Fibroblast of mammary gland (primary cell): ENCODE measurements around the gene KDM3A.

Source experiments
- DNase-seq: peaks from one replicate; pipeline ENCODE4 v3.0.0-alpha.2; 2010; ENCODE audit warnings: low read depth
- H3K4me3 ChIP-seq: 2 replicates; pipeline ENCODE4 v1.5.1; 2011; ENCODE audit warnings: low read depth, mild to moderate bottlenecking, low read length, moderate library complexity; ENCODE audit not compliant: control insufficient read depth
- TF ChIP-seq, protein P1 (sequence below): conservative IDR thresholded peaks from 2 replicates; pipeline ENCODE4 v1.5.1; 2011; ENCODE audit warnings: low read depth, low read length, inconsistent platforms; ENCODE audit not compliant: control insufficient read depth, insufficient read depth

KDM3A gene

DNA sequence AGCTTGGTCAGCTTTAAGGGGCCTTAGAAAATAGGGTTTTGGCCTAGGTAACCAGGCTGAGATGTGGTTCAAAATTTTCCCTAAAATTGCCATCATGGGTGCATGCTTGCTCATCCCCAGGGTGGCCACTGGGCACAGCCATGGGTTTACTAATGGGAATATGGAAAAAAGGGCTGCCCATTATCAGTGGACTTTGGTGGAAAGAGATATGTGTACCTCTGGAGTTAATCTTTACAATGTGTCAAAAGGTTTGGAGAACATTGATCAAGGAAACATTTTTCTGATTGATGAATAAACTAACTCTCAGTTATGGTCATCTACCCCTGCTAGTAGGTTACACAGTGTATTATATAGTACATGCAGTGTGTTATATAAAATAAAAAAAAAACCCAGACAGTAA is 13.1 kb downstream of the KDM3A start:
- DNase-seq: no peak
- TF ChIP-seq, protein P1, sequence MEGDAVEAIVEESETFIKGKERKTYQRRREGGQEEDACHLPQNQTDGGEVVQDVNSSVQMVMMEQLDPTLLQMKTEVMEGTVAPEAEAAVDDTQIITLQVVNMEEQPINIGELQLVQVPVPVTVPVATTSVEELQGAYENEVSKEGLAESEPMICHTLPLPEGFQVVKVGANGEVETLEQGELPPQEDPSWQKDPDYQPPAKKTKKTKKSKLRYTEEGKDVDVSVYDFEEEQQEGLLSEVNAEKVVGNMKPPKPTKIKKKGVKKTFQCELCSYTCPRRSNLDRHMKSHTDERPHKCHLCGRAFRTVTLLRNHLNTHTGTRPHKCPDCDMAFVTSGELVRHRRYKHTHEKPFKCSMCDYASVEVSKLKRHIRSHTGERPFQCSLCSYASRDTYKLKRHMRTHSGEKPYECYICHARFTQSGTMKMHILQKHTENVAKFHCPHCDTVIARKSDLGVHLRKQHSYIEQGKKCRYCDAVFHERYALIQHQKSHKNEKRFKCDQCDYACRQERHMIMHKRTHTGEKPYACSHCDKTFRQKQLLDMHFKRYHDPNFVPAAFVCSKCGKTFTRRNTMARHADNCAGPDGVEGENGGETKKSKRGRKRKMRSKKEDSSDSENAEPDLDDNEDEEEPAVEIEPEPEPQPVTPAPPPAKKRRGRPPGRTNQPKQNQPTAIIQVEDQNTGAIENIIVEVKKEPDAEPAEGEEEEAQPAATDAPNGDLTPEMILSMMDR: no peak
- no peak overlapping the region for H3K4me3 ChIP-seq

DNA sequence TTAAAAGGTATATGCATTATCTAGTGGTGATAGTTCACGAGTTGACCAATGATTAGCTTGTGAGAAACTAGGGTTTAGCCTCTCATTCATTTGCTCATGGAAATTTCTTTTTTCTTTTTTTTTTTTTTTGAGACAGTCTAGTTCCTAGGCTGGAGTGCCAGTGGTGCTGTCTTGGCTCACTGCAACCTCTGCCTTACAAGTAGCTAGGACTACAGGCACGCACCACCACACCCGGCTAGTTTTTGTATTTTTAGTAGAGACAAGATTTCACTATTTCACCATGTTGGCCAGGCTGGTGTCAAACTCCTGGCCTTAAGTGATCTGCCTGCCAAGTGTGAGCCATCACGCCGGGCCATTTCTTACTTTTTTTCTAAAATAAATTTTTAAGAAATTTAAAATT is 14.0 kb downstream of the KDM3A start:
- TF ChIP-seq, protein P1: no peak
- H3K4me3 ChIP-seq: no peak overlapping the region
- DNase-seq: no peak

DNA sequence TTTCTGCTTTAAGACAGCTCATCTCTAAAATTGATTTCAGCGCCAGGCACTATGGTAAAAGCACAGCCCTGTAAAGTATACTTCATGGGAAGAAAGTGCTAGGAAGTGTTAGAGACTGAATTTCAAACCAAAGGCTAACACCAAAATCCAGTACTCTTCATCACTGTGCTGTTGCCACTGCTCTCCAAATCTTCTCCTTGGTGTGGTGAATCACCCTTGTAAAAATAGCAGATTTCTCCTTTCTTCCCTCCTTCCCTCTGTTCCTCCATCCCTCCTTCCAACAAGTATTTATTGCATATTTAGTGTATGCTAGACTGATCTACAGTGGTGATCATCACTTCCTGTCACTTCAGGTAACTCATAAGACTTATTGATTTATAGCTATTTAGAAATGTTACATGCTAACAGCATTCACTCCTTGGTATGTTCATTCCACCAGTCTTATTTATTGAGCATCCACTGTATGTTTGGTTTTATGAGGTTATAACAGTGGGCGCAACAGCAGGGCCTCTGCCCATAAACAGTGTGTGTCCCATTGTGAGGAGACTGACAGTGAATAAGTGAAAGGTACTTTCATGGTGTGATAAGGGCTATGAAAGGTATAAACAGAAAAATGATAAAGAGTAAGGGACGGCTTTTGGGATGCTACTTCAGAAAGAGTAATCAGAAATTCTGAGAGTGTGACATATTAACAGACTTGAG is 20.0 kb downstream of the KDM3A start:
- TF ChIP-seq, protein P1: no peak

DNA sequence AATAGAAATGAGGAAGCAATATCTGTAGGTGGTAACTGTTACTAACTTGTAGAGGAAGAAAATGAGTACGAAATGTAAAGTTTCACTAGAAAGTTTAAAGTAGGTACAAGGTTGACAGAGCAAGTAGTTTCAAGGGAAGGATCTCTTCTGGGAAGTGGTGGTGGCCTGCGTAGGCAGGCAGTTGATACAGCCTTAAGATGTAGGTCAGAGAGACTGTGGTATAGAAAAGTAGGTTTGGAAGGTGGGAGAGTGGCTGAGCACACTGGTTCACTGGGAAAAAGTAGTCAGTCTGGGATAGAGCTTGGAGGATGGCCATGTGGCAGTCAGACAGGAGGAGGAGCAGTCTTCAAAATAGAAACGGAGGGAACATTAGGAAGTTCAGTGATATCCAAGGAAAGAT is 23.5 kb downstream of the KDM3A start:
- no peak for DNase-seq
- no peak overlapping the region for H3K4me3 ChIP-seq
- TF ChIP-seq, protein P1: no peak

More for the DNA sequence above, 20.0 kb downstream of the KDM3A start:
- no peak overlapping the region for H3K4me3 ChIP-seq
- DNase-seq: no peak

DNA sequence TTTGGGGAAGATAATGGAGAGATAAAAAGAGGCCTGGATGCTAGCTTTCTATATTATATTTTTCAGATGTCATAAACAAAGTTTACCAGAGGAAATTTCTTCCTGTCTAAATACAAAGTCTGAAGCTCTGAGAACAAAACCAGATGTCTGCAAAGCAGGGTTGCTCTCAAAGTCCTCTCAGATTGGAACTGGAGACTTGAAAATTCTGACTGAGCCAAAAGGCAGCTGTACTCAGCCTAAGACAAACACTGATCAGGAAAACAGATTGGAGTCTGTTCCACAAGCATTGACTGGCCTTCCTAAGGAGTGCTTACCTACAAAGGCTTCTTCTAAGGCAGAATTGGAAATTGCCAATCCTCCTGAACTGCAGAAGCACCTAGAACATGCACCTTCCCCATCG is 25.1 kb downstream of the KDM3A start:
- TF ChIP-seq, protein P1: no peak
- no peak overlapping the region for H3K4me3 ChIP-seq
- no peak for DNase-seq

DNA sequence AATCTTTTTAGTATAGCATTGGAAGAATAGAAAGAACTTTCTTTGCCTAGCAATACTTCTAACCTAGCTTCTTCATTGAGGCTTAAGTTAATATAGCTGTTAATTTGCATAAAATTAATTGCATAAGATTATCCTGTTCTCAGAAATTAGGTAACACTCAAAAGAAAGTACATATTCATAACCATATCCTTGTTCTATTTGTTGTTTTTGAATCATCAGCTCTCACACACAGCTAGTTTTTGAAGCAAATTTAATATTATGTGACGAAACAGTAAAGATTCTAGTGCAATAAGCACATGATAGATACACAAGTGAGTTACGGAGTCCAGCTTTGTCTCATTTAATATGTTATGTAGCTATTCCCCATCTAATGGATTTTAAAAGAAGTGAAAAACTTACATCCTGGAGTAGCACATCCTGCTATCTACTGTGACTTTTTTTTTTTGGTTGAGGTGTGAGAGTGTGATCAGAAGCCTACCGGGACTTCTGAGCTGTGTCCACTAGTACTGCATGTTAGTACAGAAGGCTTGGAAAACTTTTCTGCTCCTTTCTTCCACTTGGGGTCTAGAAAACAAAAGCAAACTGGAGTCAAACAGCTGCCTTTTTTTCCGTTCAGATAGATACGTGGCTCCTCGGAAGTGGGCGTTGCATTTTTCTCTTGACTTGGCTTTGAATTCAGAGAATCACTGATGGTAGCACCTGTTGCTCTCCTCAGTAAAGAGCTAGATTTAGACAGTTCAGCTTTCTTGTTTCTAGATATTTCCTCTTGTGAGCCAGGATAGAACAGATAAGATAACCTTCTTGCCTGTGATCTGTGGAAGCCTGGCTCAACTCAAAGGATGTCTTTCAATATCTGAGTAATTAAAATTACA is 27.2 kb downstream of the KDM3A start:
- no peak overlapping the region for H3K4me3 ChIP-seq
- TF ChIP-seq, protein P1: no peak
- no peak for DNase-seq
